ENCODE data around the gene HYAL3.
"Not testable (repeated sequence)": the region's sequence is repeated elsewhere in the genome, so short reads cannot be mapped to it uniquely, and the experiment has no call there.

Gene HYAL3

DNA sequence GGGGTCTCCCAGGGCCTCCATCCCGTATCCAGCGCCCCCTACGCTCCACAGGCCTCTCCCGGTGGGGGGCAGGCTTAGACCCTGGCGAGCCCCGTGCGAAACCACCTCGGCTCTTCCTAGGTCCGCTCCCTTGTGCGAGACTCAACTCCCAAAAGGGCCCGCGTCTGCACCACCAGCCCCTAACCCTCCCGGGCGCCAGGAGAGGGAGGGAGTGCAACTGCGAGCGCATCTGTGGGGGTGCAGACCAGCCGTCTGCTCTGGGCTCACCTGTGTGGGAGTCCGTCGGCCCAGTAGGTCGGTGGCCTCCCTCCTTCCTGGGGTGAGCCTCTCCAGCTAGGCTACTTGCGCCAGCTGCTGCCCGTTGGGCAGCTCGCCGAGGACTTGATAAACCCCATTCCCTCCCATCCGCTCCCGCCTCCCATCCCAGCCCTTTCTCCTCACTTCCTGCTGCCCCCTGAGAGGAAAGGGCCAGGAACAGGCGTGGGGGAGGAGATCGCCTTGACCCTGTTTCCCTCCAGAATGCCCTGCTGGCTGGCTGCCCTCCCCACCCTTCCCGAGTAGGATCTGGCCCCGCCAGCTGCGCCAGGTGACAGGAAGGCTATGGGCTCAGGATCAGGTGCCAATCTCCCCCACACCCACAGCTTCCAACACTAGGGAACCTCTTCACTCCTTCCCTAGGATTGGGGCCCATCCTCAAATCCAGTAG lies 23.3 kb upstream of the HYAL3 start, which contains the start of gene HYAL2:
Gene HYAL2, minus strand, starts transcription at position 360 of the 706 bp plus-strand sequence. CDS start 2,256 bp downstream, outside the sequence.
- Mint-ChIP-seq H3K9me3 (no peaks in the 10 kb centered on the region), H3K4me3 (peak within 1 kb of the TSS; percentile 83 to 85), H3K27ac (peak within 1 kb of the TSS; percentile 99 to 100), H3K27me3 (no peaks in the 10 kb centered on the region), H3K4me1 (peaks cover 78% of the 10 kb centered on the region)
- ATAC-seq: no peak
- DNase-seq: no peak

DNA sequence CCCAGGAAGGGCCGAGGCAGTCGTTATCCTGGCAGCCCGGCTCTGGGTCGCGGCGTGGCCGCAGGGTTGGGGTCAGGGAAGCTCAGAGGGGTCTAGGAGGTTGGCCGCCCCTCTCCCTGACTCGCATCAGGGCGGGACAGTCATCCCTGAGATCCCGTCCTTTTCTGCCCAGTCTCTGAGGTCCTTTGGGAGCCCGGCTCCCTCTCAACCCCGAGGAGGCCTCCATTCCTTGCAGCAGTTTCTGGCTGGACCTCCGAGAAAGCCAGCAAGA lies 22.8 kb upstream of the HYAL3 start:
- H3K27me3 Mint-ChIP-seq: no peaks in the 10 kb centered on the region
- peak overlapping the region; percentile 83 to 85 for H3K4me3 Mint-ChIP-seq
- peak overlapping the region; percentile 65 to 100 for H3K27ac Mint-ChIP-seq
- ATAC-seq (no peak), DNase-seq (no peak)
- no peaks in the 10 kb centered on the region for H3K9me3 Mint-ChIP-seq
- H3K4me1 Mint-ChIP-seq: peaks cover 78% of the 10 kb centered on the region

DNA sequence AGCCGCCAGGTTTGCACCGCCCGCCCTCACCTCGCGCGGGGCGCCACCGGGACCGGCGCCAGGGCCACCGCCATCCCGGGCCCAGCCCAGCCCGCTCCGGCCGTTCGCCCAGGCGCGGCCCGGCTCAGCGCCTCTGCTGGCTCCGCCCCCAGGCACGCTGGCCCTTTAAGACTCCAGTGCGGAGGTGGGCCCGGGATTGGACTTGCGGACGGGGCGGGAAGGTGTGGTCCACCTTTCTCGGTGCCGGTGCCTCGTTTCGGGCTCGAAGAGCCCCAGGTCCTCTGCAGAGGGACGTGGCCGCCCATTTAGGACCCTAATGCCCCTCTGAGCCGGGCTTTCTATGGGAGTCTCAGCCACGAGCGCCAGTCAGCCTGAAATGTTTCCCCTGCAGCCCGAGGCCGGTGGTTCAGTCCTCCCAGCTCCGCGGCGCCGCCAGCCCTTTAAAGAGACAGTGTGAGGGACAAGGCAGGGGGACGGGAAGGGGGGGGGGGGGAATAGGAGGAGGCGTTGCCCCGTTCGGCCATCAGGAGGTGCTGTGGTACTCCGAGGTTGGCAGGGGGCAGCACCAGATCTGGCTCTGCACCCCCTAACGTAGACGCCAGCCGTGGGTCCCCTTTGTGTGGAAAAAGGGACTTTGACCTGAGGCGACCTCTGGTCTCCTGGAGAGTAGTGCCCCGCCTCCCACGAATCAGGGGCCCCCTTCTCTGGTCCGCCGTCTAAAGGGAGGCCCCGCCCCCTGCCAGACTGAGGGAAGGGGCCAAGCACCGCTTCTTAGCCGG lies 22.3 kb upstream of the HYAL3 start:
- Mint-ChIP-seq H3K4me1 (peaks cover 78% of the 10 kb centered on the region), H3K27me3 (no peaks in the 10 kb centered on the region), H3K9me3 (no peaks in the 10 kb centered on the region), H3K27ac (peak overlapping the region; percentile 99 to 100), H3K4me3 (peak overlapping the region; percentile 83 to 85)
- peak; percentile 79 for ATAC-seq
- DNase-seq: peak; percentile 84 to 86

DNA sequence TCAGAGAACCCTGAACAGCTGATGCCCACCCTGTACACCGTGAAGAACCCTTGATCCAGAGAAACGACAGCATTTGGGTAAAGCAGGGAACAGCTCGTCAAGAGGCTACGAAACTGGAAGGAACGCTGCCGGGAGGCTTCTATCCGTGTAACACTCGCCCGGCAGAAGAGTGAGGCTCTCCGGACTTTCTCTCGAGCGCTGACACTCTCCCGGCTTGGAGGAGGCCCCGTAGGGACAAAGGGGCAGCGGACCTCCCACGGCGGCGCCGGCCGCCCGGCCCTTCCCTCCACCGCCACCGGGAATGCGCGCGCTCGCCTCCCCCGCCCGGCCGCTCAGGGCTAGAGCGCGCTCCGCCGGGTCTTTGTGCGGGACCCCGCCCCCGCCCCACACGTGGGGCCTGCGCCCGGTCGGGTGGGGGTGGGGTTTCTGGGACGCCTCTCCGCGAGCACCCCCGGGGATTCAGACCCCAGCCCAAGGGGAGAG lies 21.7 kb upstream of the HYAL3 start:
- ATAC-seq (peak; percentile 62), DNase-seq (no peak)
- Mint-ChIP-seq H3K4me3 (peak overlapping the region; percentile 83 to 91), H3K27ac (peak overlapping the region; percentile 53 to 85), H3K9me3 (no peaks in the 10 kb centered on the region), H3K4me1 (peaks cover 79% of the 10 kb centered on the region), H3K27me3 (no peaks in the 10 kb centered on the region)

DNA sequence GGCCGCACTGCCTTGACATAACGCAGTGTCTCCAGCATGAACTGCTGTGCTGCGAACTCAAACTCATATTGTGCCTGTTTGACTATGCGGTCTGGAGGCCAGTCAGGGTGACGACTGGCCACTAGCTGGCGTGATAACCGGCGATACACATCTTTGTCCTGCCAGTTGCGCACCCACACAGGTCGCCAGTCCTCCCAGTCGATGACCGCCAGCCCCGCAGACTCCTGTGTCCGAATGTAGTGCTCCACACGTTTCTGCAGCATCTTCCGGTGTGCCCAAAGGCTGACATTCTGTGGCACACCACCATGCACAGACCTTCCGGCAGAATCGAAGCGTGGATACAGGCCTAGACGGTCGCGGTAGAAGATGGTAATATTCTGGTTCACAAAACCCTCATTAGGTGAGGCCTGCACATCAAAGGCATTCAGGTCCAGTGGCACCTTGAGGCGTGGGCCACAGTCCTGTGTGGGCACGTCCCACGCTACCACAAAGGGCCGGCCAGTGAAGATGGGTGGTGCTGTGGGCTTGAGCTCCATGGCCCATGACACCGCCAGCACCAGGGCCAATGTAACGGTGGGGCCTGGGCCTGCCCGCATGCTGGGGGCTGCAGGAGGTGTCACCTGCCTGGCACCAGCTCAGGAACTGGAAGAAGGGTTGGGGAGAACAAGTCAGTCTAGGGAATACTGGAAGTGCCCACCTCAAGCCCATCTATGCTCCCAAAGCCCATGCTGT lies 20.9 kb upstream of the HYAL3 start:
- Mint-ChIP-seq H3K27me3 (no peaks in the 10 kb centered on the region), H3K4me3 (peak overlapping the region; percentile 83 to 91), H3K9me3 (no peaks in the 10 kb centered on the region), H3K4me1 (peaks cover 82% of the 10 kb centered on the region), H3K27ac (no peak overlapping the region)
- DNase-seq: no peak
- no peak for ATAC-seq

DNA sequence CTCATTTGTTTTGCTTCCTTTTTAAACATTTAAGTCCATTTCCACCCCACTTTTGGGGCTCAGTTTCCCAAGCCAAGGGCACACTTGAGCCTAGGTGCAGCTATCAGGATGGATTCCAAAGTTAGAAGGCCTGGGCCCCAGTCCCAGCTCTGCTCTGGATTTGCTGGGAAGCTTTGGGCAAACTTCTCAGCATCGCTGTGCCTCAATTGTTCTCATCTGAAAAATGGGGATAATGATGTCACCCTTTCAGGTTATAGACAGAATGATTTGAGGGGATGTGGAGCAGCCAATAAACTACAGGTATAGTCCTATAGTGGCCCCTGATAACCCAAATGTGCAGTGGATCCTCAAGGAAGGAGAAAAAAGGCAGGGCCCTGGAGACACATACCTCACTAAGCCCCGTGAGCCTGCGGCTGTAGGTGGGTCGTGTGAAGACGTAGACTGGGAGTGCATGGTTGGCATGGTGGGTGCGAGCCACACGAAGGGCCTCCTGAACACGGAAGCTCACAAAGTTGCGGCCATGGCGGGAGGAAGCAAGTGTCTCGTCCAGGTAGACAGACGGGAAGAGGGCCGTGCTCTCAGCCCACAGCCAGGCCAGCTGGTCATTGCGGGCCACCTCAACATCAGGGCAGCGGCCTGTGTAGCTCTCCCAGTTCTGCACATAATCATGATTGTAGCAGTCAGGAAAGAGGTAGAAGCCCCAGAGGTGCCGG lies 20.1 kb upstream of the HYAL3 start:
- no peak overlapping the region for H3K27ac Mint-ChIP-seq
- no peaks in the 10 kb centered on the region for H3K27me3 Mint-ChIP-seq
- DNase-seq (no peak), ATAC-seq (no peak)
- H3K4me3 Mint-ChIP-seq: no peak overlapping the region
- peaks cover 77% of the 10 kb centered on the region for H3K4me1 Mint-ChIP-seq
- no peaks in the 10 kb centered on the region for H3K9me3 Mint-ChIP-seq

DNA sequence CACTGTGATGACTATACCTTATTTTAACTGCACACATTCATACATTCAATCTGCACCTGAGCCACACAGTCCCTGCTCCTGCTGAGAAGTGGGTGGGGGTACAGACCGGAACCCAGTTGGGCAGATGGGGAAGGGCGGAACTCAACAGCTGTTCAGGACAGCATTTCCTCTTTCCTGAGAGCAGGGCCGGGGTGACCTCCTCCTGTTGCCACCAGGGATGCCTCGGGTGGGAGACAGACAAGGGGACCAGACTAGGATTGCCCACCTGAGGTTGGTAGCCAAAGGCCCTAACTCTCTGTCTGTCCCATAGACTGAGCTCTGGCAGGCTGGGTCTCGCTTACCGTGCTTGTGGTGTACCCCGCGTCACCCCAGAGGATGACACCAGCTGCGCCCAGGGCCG lies 19.4 kb upstream of the HYAL3 start:
- no peak overlapping the region for H3K27ac Mint-ChIP-seq
- no peak for ATAC-seq
- H3K9me3 Mint-ChIP-seq: no peaks in the 10 kb centered on the region
- H3K4me1 Mint-ChIP-seq: peaks cover 71% of the 10 kb centered on the region
- H3K27me3 Mint-ChIP-seq: no peaks in the 10 kb centered on the region
- DNase-seq: no peak
- no peak overlapping the region for H3K4me3 Mint-ChIP-seq

DNA sequence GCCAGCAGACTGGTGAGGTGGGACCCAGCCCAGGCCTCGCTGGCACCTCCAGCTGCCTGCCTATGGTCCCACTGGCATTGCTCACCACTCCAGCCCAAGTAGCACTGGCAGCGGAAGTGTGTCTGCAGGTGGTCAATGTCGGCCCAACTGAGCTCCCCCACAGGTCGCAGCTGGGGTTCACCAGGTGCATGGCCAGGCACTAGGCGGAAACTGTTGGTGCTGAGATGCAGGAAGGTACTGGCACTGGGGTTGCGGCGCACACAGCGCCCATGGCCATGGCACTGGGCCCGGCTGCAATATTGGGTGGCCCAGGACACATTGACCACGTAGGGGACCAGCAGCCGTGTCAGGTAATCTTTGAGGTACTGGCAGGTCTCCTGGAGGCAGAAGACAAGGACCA lies 19.0 kb upstream of the HYAL3 start:
- Mint-ChIP-seq H3K4me3 (no peak overlapping the region), H3K27me3 (no peaks in the 10 kb centered on the region), H3K4me1 (peaks cover 66% of the 10 kb centered on the region), H3K9me3 (no peaks in the 10 kb centered on the region), H3K27ac (no peak overlapping the region)
- no peak for DNase-seq
- no peak for ATAC-seq

DNA sequence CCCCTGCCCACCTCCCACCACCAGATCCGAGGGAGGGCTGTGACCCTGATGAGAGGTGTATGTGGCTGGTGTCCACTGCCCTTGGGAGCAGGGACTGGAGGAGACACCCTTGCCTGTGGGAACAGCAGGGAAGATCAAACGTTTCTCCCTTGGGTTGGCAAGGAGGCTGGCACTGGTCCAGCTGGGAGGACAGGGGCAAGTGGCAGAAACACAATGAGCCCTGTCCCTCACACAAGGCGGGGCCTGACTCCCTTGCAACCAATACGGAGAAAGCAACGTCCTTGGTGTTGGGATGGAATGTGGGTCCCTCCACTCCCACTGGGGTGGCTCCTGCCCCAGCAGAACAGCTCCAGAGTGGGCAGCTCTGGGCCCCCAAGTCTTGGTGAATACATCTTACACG lies 18.1 kb upstream of the HYAL3 start:
- Mint-ChIP-seq H3K27ac (no peak overlapping the region), H3K4me3 (no peak overlapping the region), H3K27me3 (no peaks in the 10 kb centered on the region), H3K9me3 (no peaks in the 10 kb centered on the region), H3K4me1 (peaks cover 58% of the 10 kb centered on the region)
- no peak for ATAC-seq
- DNase-seq: no peak

DNA sequence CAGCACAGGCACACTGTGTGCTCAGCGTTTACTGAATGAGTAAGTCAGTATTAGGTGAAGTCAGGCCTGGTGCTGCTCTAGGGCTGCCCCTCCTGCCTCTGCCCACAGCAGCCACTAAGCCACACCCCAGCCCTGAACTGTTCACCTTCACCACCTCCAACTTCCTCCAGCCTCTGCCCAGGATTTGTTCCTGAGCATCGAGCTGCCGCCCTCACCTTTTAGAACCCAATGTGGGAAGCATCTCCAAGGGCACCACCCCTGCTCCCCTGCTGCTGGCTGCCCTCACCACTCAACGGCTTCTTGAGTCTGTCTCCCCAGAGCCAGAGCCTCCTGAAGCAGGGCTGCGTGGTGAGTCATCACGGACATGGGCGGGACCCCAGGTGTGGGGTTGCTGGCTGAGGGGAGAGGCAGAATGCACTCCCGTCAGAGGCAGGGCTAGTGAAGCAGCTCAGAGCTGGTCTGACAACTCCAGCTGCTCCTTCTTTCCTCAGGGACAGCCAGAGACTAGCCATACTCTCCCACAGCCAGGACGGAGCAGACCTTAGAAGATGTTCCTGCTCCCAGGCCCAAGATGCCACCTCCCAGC lies 17.5 kb upstream of the HYAL3 start:
- H3K4me3 Mint-ChIP-seq: peak overlapping the region in 1 of 2 donors; percentile 64
- peaks cover 53% of the 10 kb centered on the region for H3K4me1 Mint-ChIP-seq
- H3K27ac Mint-ChIP-seq: peak overlapping the region in 1 of 2 donors; percentile 80
- H3K27me3 Mint-ChIP-seq: no peaks in the 10 kb centered on the region
- peak; percentile 46 to 61 for DNase-seq
- no peaks in the 10 kb centered on the region for H3K9me3 Mint-ChIP-seq
- peak; percentile 63 for ATAC-seq

DNA sequence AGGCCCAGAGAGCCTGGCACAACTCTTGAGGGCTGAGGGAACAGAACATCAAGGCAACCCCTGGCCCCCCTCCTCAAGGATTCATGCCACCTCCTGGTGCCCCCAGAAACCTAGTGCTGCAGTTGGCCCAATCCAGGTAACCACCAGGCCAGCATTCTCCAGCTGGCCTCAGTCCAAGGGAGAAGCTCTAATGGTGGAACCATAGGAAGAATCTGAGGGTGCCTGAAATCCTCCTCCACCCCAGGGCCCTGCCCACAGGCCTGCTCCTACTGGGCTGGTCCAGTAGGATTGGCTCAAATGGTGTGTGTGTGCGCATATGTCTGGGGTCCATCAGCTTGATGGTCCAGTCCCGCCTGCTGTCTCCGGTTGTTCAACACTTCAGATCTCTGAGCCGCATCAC lies 15.6 kb upstream of the HYAL3 start:
- DNase-seq: no peak
- H3K4me1 Mint-ChIP-seq: peaks cover 43% of the 10 kb centered on the region
- H3K27ac Mint-ChIP-seq: peak overlapping the region in 1 of 2 donors; percentile 52
- H3K4me3 Mint-ChIP-seq: no peak overlapping the region
- no peaks in the 10 kb centered on the region for H3K9me3 Mint-ChIP-seq
- ATAC-seq: no peak
- no peaks in the 10 kb centered on the region for H3K27me3 Mint-ChIP-seq

DNA sequence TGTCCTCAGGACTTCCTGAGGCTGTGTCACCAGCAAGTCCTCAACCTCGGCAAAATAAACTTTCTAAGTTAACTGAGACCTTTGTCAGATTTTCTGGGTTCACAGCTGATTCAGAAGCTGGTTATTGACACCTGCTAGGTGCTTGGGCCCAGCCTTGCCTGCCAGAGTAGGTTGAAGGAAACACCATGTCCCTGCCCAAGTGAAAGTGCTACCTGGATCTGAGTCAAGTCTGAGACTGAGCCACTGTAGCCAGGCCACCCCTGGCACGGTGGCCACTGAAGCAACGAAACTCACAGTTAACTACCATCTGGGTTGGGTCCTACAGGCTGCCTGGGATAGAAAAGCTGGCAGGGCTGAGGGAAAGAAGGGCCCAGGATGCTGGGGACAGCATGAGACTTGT lies 15.1 kb upstream of the HYAL3 start:
- Mint-ChIP-seq H3K27me3 (no peaks in the 10 kb centered on the region), H3K4me1 (peaks cover 38% of the 10 kb centered on the region), H3K27ac (no peak overlapping the region), H3K9me3 (no peaks in the 10 kb centered on the region), H3K4me3 (no peak overlapping the region)
- no peak for DNase-seq
- no peak for ATAC-seq

DNA sequence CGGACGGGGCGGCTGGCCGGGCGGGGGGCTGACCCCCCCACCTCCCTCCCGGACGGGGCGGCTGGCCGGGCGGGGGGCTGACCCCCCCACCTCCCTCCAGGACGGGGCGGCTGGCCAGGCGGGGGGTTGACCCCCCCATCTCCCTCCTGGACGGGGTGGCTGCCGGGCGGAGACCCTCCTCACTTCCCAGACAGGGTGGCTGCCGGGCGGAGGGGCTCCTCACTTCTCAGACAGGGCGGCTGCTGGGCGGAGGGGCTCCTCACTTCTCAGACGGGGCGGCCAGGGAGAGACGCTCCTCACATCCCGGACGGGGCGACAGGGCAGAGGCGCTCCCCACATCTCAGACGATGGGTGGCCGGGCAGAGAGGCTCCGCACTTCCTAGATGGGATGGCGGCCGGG lies 12.8 kb upstream of the HYAL3 start:
- H3K27ac Mint-ChIP-seq, H3K27me3 Mint-ChIP-seq, H3K4me3 Mint-ChIP-seq, DNase-seq, ATAC-seq, H3K9me3 Mint-ChIP-seq: not testable (repeated sequence)
- H3K4me1 Mint-ChIP-seq: peaks cover 19% of the 10 kb centered on the region

DNA sequence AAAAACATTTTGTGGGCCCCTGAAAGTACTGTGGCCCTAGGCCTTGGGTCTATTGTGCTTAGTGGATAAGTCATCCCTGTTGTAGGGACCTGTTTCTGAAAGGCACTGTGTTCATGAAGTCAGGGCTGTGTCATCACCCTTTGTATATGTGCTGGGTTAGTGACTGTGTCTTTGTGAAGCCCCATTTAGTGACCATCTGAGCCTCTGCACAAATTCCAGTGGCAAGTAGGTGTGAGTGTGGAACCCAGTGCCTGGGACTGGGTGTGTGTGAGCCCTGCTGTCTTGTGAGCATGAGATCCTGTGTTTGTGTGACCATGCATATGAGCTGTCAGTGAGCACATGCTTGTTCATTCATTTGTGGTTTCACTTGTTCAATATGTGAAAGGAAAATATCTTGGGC lies 5.4 kb upstream of the HYAL3 start:
- no peak for ATAC-seq
- no peak overlapping the region for H3K27ac Mint-ChIP-seq
- no peaks in the 10 kb centered on the region for H3K27me3 Mint-ChIP-seq
- DNase-seq: no peak
- peaks cover 19% of the 10 kb centered on the region for H3K4me1 Mint-ChIP-seq
- H3K4me3 Mint-ChIP-seq: no peak overlapping the region
- no peaks in the 10 kb centered on the region for H3K9me3 Mint-ChIP-seq
